ENCODE results near the gene SARDH. TPM values are rescaled to one million over a fixed set of nuclear protein-coding genes. Genes with fewer than 3 reads are reported as not detected.

Gene SARDH
- total and polyA plus RNA-seq, 10 donors: 1.0 to 4.5 (median 2.3) TPM

- WGBS, 5 donors: 86 to 92% (median 91%) methylated on average over 17 to 19 of the region's 19 CpGs
- Histone ChIP-seq H3K4me1 (peaks cover 0 to 7% (median 3%) of the 10 kb centered on the region in 6 donors), H3K4me3 (no peak overlapping the region), H3K27ac (no peak overlapping the region), H3K36me3 (no peaks in the 10 kb centered on the region), H3K9me3 (no peaks in the 10 kb centered on the region), H3K27me3 (replicated peaks in 1 of 7) (peaks cover 0 to 54% (median 0%) of the 10 kb centered on the region in 7 donors)
- intact Hi-C loops (cut with DNase I; ENCODE audit: low total_unique reads): loop anchor here (10.0 kb wide), 1 partner anchor 195 kb away; the partner anchor contains the start of gene ADAMTSL2
- DNase-seq: no peak
- no peak for TF ChIP-seq POLR2AphosphoS5 (IDR thresholded peaks at IDR 0.05)
- TF ChIP-seq POLR2A (IDR thresholded peaks at IDR 0.05): no peak
- no peak for TF ChIP-seq CTCF (IDR thresholded peaks at IDR 0.05 in 8 of 11, conservative IDR thresholded peaks at IDR 0.05 in 3 of 11)
Measured at GRCh38 chr9:133729617-133730281, 8.4 kb downstream of the SARDH start.

GRCh38 chr9:133728856-133729616, 9.1 kb downstream of the SARDH start:
- Histone ChIP-seq H3K4me1 (peaks cover 0 to 3% (median 0%) of the 10 kb centered on the region in 6 donors), H3K4me3 (no peak overlapping the region), H3K9me3 (no peaks in the 10 kb centered on the region), H3K27me3 (replicated peaks in 1 of 7) (peaks cover 0 to 51% (median 0%) of the 10 kb centered on the region in 7 donors), H3K27ac (no peak overlapping the region), H3K36me3 (no peaks in the 10 kb centered on the region)
- intact Hi-C loops (cut with DNase I; ENCODE audit: low total_unique reads): loop anchor here (10.0 kb wide), 1 partner anchor 194 kb away; the partner anchor contains the start of gene ADAMTSL2
- WGBS, 5 donors: 64 to 82% (median 80%) methylated on average over 9 to 10 of the region's 10 CpGs
- TF ChIP-seq POLR2AphosphoS5 (IDR thresholded peaks at IDR 0.05): no peak
- TF ChIP-seq POLR2A (IDR thresholded peaks at IDR 0.05): no peak
- no peak for DNase-seq

- intact Hi-C loops (cut with DNase I; ENCODE audit: low total_unique reads): loop anchor here (10.0 kb wide), 1 partner anchor 193 kb away; the partner anchor contains the start of gene ADAMTSL2
- Histone ChIP-seq H3K27ac (no peak overlapping the region), H3K9me3 (no peaks in the 10 kb centered on the region), H3K4me3 (no peak overlapping the region), H3K4me1 (peaks cover 0 to 3% (median 0%) of the 10 kb centered on the region in 6 donors), H3K36me3 (no peaks in the 10 kb centered on the region), H3K27me3 (replicated peaks in 1 of 7) (peaks cover 0 to 51% (median 0%) of the 10 kb centered on the region in 7 donors)
- peak; percentile 67 for DNase-seq
- WGBS, 5 donors: 72 to 94% (median 87%) methylated on average over 10 to 18 of the region's 18 CpGs
- no peak for TF ChIP-seq CTCF (IDR thresholded peaks at IDR 0.05 in 8 of 11, conservative IDR thresholded peaks at IDR 0.05 in 3 of 11)
- no peak for TF ChIP-seq POLR2A (IDR thresholded peaks at IDR 0.05)
- TF ChIP-seq POLR2AphosphoS5 (IDR thresholded peaks at IDR 0.05): no peak
Measured at GRCh38 chr9:133727876-133728441, 10.2 kb downstream of the SARDH start.

GRCh38 chr9:133727277-133727875, 10.8 kb downstream of the SARDH start:
- intact Hi-C loops (cut with DNase I; ENCODE audit: low total_unique reads): loop anchor here (10.0 kb wide), 1 partner anchor 193 kb away; the partner anchor contains the start of gene ADAMTSL2
- no peaks in the 10 kb centered on the region for H3K36me3 ChIP-seq
- no peak for TF ChIP-seq POLR2A (IDR thresholded peaks at IDR 0.05)
- TF ChIP-seq CTCF (IDR thresholded peaks at IDR 0.05 in 8 of 11, conservative IDR thresholded peaks at IDR 0.05 in 3 of 11): peak in 1 of 11 experiments; percentile 9
- no peak for TF ChIP-seq POLR2AphosphoS5 (IDR thresholded peaks at IDR 0.05)
- peaks cover 0 to 47% (median 0%) of the 10 kb centered on the region in 7 donors for H3K27me3 ChIP-seq (replicated peaks in 1 of 7)
- peak; percentile 56 for DNase-seq
- no peak overlapping the region for H3K27ac ChIP-seq
- 53 to 61% (median 57%) methylated on average over 9 to 10 of the region's 10 CpGs for WGBS, 5 donors
- peaks cover 0 to 3% (median 0%) of the 10 kb centered on the region in 6 donors for H3K4me1 ChIP-seq
- no peaks in the 10 kb centered on the region for H3K9me3 ChIP-seq
- H3K4me3 ChIP-seq: no peak overlapping the region

All from spleen (tissue), 11 donors.